NCI-H128 (cell line): ENCODE data around the gene CRYBG3.

Source experiments
- DNase-seq: peaks from one replicate; lab custom pipeline; 2025; ENCODE audit not compliant: unreplicated experiment; lab: John Stamatoyannopoulos, UW

Gene CRYBG3

DNA sequence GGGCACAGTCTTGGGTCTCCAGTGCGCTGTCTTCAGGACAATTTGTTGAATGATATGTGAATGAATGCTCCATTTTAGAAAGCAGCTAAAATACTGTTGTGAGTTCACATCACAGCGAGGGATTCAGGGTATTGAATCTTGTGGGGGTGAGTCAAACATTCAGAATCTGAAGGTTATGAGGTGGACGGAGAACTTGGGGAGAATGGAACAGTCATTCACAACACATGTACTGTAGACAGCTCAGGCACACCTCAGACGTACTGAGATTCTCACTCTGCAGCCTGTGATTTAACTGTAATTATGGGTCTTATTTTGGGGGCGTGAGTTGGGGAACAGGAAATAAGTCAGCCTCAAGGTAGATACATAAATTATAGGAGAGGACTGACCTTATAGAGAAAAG, 13.9 kb downstream of the CRYBG3 start:
- DNase-seq, result no peak

DNA sequence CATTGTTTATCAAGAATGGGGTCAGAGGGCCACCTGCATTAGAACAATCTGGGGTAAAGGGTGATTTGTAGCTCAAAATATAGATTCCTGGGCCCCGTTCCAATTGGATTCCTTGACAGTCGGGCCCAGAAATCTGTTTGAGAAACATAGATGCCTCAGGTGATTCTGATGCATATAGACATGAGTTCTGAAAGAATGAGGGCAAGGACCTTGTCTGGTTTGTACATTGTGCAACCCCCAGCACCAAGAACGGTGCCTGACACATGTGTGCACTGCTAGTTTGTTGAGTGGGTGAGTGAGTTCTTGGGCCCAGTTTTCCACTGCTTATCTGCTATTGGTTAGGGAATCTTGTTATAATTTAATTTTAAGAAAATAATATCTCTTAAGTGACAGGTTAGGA, 16.6 kb downstream of the CRYBG3 start:
- DNase-seq, result no peak

DNA sequence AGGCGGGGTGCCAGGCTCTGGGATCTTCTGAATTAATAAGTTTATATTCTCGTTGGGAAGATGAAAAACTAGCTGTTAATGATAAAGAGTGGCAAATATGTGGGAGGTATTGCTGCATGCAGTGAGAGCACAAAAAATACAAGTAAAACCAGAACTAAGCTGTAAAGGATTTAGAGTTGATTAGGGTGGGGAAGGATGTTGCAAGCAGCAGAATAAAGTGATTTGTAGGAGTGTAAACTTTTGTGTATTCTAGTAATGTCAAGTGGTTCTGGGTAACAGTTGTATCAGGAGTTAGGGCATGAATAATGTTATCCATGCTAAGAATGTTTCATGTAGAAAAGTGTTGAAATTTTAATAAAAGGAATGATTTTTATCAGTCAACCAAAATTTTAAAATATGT, 18.1 kb downstream of the CRYBG3 start:
- no peak for DNase-seq

DNA sequence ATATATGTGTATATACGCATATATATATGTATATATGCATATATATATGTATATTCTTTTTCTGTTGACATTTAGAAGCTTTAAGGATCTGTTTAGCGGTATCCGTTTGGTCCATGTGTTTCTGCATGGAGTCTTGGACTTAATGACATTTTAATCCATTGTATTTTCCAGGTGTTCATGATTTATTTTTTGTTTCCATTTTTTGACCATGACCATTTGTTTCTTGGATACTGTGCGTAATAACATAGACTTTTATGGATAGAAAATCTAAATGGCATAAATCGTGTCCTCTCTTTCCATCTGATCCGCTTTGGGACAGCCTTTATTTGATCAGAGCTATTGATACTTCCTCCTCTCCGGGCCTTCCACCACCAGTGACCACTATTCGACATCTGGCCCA, 19.5 kb downstream of the CRYBG3 start:
- no peak for DNase-seq

DNA sequence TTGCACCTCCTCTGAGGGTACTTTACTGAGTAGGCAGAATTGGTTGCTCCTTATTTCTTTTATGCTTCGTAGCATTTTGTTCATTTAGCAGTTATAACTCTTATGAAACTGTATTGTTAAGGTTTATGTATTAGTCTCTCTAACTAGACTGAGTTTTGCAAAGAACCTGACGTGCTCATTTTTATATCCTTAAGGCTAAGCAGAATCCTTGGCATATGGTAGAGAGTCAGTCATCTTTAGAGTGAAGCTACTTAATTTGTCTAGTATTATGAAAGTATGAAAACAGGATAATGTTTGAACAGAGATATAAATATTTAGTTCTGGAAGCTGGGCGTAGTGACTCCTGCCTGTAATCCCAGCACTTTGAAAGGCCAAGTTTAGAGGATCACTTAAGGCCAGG, 20.1 kb downstream of the CRYBG3 start:
- no peak for DNase-seq

DNA sequence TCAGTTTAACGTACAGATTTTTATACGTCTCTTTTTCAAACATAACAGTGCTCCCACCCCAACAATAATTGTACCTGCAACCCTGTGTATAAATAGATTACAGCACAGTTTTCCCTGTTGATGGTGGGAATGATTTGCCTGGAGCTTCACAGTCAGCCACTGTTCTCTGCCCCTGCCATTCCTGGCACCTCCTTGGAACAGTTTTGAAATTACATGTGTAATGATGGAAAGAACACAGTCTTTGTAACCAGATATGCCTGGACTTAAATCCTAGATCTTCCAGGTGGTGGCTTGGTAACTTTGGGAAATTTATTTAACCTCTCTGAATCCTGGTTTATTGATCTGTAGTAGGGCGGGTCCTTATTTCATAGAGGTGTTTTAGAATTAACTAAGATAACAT, 27.0 kb downstream of the CRYBG3 start:
- no peak for DNase-seq

DNA sequence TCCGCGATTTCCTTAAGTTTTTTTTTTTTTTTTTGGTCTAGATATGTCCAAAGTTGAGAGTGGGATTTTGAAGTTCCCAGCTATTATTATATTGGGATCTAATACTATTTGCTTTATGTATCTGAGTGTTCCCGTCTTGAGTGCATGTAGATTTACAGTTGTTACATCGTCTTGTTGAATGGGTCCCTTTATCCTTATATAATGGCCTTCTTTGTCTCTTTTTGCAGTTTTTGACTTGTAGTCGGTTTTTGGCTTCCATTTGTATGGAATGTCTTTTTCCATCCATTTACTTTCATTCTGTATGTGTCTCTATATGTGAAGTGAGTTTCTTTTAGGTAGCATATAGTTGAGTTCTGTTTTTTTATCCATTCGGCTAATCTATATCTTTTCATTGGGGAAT, 35.6 kb downstream of the CRYBG3 start:
- DNase-seq, result no peak

DNA sequence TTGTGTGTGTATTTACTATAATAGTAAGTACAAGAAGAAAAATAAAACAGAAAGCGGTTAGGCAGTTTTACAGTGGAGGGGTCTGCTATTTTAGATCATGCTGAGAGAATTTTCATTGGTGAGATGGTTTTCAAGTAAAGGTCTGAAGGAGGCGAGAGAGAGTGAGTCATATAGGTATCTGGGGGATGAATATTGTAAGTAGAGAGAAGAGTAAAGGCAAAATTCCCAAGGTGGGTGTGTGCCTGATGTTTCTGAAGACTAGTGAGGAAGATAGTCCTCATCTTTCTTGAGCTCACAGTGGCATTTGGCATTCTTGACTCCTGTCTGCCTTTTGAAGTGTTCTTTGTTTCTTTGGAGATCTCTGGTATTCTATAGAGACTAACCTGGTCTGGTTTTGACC, 38.6 kb downstream of the CRYBG3 start:
- DNase-seq, result no peak

DNA sequence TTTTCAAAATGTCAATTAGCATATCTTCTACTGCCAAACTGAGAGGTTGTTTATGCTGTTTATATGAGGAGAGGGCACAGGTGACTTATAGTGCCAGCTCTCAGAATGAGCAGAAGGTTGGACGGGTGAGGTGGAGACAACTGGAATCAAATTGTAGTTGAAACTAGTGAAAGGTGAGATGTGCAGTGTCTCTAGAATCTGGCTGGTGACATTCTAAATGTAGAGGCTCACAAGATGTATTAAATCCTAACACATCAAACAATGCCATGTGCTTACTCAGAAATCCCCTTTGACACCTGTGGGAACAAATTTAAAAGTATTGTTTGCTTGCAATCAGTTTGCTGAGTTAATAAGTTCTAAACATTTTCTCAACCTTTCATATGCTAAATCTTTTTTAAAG, 40.8 kb downstream of the CRYBG3 start:
- DNase-seq, result no peak

DNA sequence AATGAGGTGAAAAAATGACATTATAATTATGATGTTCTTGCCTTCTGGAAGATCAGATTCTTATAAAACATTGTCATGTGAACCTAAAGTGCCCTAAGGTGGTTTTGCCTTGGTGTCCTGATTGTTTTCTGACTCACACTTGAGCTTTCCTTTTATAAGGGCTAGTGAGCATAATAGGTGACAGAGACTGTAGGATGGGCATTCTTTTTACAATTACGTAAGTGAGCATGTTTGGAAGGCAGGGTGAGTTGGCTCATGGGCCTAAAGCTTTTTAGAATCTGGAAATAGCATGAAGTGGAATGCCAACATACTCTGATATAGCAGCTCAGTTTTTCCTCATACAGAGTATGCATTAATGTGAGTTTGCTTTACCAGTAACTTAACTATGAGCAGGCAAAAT, 41.2 kb downstream of the CRYBG3 start:
- DNase-seq, result no peak

DNA sequence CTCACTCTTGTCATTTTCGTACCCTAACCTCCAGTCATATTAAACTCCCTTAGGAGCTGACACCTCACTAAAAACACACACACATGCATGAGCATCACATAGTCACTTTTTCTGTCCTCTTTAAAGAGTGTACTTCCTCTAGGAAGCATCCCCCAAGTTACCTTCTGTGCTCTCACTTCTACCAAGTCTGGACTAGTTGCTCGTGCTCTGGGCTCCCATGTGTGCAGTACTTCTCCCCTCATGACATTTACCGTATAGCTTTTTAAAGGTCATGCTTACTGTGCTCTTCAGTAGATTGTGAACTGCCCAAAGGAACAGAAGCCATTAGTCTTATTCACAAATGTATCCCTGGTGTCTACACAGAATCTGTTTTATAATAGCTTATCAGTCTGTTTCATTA, 42.0 kb downstream of the CRYBG3 start:
- DNase-seq, result no peak

DNA sequence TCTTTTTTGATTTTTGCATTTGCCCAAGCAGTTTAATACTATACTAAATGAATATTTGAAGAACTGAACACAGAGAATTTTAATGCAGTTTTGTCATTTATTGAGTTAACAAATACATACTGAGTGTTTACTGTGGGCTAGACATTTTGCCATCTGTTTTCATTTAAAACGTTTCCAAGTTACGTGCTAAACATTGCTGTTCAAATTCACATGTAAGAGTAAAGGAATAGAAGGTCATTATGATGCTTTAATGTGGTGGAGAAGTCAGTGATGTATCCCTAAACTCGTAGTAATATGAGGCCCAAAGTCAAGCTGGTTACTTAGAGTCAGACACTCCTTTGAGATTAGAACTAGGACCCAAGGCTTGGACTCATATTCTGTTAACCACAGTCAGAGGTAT, 49.4 kb downstream of the CRYBG3 start:
- no peak for DNase-seq

DNA sequence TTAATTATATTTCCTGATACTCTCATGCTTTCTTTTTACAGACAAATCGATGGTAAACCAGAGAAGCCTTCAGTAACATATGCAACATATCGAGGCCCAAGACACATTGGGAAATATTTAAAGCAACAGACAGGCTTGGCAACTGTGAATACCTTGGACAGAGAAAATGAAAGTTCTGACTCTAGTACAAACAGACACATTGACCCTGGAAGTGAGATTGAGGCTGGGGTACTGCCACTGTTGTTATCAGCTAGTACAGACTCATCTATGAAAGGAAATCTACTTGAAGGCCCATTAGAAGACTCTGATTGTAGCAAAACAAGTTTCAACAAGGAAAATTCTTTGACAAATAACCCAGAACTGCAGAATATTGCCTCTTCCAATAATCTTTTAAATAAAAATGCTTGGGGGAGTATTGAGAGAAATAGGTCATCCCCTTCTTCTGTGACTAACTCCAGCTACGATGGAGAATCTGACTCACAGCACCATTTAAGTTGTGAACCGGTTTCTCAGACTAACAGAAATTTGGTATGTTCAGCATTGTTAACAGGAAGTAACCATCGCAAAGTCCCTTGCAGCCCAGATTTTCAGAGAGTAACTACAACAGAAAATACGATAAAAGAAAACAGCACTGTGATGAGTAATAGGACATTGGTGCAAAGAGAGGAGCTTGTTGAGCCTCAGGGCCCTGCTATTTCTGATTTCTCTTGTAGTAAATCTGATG, 50.2 kb downstream of the CRYBG3 start:
- no peak for DNase-seq

DNA sequence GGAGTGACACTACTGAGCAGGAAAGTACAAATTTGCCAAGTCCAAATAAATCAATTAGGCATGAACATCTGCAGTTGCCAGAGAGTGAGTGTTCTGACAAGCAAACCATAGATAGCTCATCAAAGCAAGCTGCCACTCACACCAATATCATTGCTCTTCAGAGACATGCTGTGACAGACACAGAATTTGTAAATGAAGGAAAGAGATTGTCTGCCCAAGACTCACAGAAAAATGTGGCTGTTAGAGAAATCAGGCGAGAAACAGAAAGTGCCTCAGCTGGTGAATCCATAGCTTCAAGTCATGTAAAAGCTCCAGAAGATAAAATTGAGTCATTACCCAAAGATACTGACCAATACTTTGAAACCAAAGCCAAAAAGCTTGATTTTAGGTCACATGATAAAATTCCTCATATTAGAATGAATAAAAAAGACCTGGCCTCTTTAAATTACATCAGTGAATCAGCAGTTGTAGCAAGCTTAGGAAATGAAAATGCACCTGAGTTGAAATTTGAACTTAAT, 50.8 kb downstream of the CRYBG3 start:
- DNase-seq, result no peak

DNA sequence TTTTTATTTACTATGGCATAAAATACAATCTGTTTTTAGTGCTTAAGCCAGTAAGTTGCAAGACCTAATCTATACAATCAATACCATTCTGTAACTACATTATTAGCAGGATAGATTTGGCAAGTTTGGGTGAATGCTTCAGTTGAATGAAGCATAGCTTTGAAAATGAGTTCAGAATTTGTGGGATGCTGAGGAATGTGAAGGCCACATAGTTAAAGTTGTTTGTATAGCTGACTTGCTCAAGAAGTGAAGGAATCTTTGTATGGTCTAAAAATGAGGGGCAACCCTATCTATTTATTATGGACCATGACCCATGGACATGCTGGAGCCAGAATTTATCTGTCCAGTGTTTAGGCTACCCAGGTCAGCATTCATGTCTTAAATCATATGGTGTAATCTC, 58.5 kb downstream of the CRYBG3 start:
- DNase-seq, result no peak

DNA sequence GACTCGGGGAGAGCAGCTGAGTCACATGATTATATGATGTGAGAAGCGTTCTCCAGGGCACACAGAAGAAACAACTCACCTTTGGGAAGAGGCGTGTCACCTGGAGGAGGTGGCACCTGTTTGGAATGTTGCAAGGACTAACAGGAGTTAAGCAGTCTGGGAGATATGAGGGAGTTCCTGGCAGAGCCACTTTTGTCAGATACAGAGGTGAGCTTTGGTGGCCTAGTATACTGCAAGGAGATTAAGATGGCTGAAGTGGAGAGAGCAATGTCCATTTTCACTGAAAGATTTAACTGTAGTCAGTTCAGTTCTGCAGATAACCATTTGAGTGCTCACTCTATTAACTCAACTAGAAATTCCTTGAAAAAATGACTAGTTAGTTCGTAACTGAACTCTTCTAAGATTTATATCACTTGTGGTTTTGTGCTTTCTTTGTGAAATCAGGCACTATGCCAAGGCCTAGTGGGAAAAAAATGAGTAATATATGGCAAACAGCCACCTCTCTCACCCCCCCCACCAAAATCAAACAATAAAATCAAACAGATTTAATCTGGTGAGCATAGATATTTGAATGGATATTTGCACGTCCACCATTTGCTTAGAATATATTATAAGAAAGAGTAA, 61.3 kb downstream of the CRYBG3 start:
- no peak for DNase-seq

DNA sequence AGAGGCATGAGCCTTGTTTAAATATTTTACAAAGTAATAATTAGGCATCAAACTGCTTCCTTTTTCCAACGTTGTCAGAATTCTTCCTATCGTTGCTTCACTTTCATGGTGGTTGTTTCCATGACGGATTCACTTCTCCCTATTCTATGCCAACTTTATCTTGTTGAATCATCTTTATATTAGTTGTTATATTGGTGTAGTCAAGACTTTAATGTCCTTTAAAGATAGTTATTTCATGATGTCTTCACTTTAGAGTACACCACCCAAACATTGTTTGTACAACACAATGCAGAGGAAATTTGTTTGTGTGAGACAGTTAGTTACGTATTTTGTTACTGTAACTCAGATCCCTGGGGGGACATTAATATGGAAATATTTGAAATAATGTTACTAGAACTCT, 61.9 kb downstream of the CRYBG3 start:
- no peak for DNase-seq

DNA sequence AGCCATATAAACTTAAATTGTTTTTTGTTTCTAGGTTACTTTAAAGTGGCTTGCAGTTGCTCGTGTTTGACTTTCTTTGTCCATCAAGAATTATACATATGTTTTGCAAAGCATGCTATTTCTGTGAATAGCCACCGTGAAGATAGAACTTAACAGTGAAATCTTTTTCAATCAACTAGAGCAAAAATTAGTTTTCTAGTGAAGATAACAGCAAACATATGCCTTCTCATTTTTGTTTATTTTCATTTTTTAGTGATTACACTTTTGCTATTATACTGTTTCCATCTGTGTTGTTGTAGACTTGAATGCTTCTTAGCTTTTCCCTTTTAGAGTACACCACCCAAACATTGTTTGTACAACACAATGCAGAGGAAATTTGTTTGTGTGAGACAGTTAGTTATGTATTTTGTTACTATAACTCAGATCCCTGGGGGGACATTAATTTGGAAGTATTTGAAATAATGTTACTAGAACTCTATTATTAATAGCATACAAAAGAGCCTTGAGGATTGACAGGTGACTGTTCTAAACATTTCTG, 62.8 kb downstream of the CRYBG3 start:
- no peak for DNase-seq

DNA sequence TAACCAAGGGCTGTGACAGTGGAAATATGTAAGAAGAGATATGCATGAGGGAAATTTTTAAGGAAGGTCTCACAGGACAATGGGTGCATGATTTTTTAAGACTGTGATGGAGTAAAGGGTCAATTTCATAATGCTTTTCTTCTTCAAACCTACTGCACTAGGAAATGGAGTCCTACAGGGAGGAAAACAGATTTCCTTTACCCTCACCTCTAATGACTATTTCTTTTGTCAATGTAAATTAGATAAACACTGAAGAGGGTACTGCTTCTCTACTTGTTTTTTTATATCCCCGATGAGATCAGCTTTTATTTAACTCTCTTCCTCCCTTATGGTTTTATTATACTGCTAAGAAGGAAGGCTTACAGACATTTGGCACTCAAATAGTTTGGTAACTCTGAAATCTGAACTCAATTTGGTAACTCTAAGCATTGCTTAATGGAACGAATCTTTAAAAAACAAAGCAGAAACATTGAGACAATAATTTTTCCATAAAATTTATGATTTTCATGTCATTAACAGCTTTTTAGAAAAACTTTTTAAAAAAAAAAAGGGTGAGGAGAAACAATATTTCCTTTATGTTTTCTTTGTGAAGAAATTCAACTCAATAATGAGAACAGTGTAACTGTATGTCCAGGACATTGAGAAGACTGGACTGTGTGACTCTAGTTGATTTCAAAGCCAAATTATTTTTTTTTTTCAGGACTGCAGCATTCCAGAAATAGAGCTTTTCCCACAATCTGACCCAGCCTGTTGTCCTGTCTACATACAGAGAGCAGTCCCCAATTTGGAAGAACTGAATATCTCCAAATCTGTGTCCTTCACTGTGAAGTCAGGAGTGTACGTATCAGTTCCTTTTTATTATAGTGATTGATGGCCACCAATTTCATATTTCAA, 64.4 kb downstream of the CRYBG3 start:
- no peak for DNase-seq

DNA sequence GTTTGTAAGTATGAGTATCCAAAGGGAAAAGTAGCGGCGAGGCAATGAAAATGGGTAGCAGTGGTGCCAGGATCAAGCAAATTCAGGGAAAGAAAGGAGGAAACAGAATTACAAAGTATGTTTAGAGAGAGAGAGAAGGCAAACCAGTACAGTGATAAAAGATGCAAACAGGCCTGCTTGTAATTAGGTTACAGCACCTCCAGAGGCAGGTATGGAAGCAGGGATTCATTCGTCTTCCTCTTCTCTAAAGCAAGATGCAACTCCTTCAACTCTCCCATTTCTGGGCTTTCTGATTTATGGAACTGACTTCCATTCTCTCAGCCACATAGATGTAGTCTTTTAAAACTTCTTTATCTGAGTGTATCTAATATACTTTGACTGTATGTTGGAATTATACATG, 68.0 kb downstream of the CRYBG3 start:
- no peak for DNase-seq

DNA sequence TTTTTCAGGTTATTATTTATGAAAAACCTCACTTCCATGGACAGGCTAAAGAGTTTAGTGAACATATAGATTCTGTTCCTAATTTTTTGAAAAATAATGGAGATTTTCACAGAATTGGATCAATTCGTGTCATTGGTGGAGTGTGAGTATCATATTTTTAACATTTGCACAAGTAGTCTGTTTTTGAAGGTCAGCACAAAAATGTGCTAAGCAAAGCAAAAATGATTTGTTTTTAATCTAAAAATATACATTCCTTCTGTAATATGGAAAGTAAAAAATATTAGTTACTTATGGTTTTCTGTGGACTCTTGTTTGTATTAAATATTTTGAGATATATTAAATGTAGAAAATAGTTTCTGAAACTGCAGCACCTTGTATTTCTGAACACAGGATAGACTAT, 71.0 kb downstream of the CRYBG3 start:
- no peak for DNase-seq

DNA sequence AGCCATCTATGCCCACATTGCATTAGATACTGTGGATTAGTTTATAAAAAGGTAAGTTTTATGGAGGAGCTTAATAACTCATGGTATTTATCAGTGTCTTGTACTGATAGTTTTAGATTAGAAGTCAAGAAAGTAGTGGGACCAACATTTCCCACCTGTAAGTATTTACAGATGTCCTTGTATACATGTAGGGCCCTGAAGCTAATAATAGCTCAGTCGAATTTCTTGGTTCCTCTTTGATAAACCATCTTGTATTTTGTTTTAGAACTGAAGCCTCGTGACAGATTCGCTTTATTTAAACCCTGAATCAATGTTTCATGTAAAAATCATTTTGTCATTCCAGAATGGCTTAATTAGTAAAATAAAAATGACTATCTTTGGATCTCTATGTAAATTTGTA, 73.4 kb downstream of the CRYBG3 start:
- no peak for DNase-seq
